AG04449 (cell line): ENCODE data around the gene ENAH.

Source experiments
- CTCF ChIA-PET: fragments of 350-600 bp; formaldehyde crosslinking; extraction: SDS; loops from one replicate; lab custom pipeline; 2021; ENCODE audit warnings: antibody characterized with exemption; lab: Yijun Ruan, JAX
- POLR2A ChIA-PET: fragments of 400-600, 350-600 bp; formaldehyde crosslinking; extraction: SDS; loops from one replicate; lab custom pipeline; 2020; ENCODE audit warnings: antibody characterized with exemption, inconsistent platforms; lab: Yijun Ruan, JAX
- DNase-seq: peaks from one replicate; pipeline ENCODE4 v3.0.0-alpha.2; 2010; ENCODE audit warnings: low read depth, low spot score
- H3K4me3 ChIP-seq: 2 replicates; pipeline ENCODE4 v1.5.1; 2011; ENCODE audit warnings: low read depth, mild to moderate bottlenecking, control low read depth, low read length
- TF ChIP-seq, protein P1 (sequence below): IDR thresholded peaks from one replicate; pipeline ENCODE4 v1.5.1; 2011; ENCODE audit warnings: mild to moderate bottlenecking, moderate library complexity, low read length, control low read depth, inconsistent platforms; ENCODE audit not compliant: insufficient read depth; ENCODE audit errors: missing control alignments

ENAH gene

DNA sequence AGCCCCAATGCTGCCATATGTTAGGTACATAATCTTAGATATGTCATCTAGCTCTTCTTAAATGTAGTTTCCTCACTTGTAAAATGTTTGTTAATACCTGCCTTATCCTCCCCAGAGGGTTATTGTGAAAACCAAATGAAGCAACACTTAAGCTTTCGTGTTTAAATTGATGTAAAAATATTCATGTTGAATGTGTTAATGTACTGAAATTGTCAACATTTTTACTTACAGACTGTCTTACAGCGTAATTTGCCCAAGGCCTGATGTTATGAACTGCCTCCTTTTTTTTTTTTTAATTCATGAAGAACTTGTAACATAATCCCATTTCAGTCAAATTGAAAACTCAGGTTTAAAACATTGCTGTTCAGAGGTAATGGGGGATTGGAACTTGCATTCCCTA lies 25.6 kb upstream of the ENAH start:
- ChIA-PET POLR2A (no interaction called here), CTCF (no interaction called here)
- no peak overlapping the region for H3K4me3 ChIP-seq
- TF ChIP-seq, protein P1, sequence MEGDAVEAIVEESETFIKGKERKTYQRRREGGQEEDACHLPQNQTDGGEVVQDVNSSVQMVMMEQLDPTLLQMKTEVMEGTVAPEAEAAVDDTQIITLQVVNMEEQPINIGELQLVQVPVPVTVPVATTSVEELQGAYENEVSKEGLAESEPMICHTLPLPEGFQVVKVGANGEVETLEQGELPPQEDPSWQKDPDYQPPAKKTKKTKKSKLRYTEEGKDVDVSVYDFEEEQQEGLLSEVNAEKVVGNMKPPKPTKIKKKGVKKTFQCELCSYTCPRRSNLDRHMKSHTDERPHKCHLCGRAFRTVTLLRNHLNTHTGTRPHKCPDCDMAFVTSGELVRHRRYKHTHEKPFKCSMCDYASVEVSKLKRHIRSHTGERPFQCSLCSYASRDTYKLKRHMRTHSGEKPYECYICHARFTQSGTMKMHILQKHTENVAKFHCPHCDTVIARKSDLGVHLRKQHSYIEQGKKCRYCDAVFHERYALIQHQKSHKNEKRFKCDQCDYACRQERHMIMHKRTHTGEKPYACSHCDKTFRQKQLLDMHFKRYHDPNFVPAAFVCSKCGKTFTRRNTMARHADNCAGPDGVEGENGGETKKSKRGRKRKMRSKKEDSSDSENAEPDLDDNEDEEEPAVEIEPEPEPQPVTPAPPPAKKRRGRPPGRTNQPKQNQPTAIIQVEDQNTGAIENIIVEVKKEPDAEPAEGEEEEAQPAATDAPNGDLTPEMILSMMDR, result no peak
- no peak for DNase-seq

GRCh38 chr1:225677350-225678124 lies 24.6 kb upstream of the ENAH start:
- ChIA-PET CTCF (interaction anchor here (1.0 kb wide), 1 partner anchor 14 kb away, joined by 4 read pairs; no protein-coding TSS in a partner anchor), POLR2A (no interaction called here)
- DNase-seq, result no peak
- H3K4me3 ChIP-seq, result no peak overlapping the region
- TF ChIP-seq, protein P1, result no peak

DNA sequence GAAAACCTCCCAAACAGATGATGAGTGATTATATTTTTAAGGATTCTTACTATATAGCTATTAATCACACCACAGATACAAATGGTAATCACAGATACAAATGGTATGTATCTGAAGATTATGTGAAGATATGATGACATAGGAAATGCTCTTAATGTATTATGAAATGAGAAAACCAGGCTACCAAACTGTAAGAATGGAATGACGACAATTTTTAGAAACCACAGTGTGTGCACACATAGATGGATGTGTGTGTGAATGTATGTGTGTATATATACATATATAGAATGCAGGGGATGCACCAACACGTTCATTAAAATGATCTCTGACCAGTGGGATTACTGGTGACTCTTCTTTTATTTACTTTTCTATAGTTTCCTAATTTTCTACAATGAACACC lies 21.5 kb upstream of the ENAH start:
- TF ChIP-seq, protein P1, result no peak
- DNase-seq, result no peak
- CTCF ChIA-PET, result no interaction called here
- H3K4me3 ChIP-seq, result no peak overlapping the region
- POLR2A ChIA-PET, result no interaction called here

DNA sequence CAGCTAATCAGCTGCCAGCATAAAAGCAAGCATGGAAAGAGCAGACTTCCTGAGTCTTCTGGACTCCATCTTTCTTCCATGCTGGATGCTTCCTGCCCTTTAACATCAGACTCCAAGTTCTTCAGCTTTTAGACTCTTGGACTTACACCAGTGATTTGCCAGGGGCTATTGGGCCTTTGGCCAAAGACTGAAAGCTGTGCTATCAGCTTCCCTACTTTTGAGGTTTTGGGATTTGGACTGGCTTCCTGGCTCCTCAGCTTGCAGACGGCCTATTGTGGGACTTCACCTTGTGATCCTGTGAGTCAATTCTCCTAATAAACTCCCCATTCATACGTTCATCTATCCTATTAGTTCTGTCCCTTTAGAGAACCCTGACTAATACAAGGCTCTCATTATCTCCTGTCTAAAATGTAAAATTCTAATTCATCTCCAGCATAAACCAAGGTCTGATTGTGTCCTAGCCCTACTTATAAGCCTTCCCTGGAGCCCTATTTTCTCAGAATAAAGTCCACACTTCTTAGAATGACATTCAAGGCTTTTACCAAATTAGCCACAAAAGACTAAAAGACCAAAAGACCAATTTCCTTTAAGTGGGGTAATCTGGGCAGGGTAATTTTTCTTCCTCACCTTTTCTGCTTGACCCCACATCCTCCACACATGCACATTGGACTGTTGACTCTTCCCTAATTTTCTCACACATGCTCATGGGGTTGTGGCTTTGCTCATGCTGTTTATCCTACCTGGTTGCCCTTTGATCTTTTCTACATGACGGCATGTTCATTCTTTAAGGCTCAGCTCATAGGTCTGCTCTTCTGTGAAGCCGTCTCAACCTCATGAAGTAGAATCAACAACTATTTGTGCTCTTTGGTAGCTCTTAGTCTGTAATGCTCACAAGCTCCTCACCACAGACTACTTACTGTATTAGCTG lies 18.1 kb upstream of the ENAH start:
- H3K4me3 ChIP-seq, result no peak overlapping the region
- DNase-seq, result no peak
- CTCF ChIA-PET, result interaction anchor here (0.7 kb wide), 1 partner anchor 9 kb away, joined by 3 read pairs; no protein-coding TSS in a partner anchor
- POLR2A ChIA-PET, result no interaction called here
- TF ChIP-seq, protein P1, result no peak

- ChIA-PET CTCF (interaction anchor here (1.3 kb wide), 1 partner anchor 98 kb away, joined by 3 read pairs; no protein-coding TSS in a partner anchor), POLR2A (no interaction called here)
- no peak overlapping the region for H3K4me3 ChIP-seq
- TF ChIP-seq, protein P1, result no peak
- no peak for DNase-seq
These were observed 17.4 kb upstream of the ENAH start for GRCh38 chr1:225670356-225670755.

- no peak for DNase-seq
- CTCF ChIA-PET, result interaction anchor here (0.9 to 1.3 kb wide), 2 partner anchors 10 to 182 kb away, joined by 3 to 4 read pairs; no protein-coding TSS in a partner anchor
- no peak overlapping the region for H3K4me3 ChIP-seq
- TF ChIP-seq, protein P1, result no peak
- POLR2A ChIA-PET, result no interaction called here
These were observed 15.3 kb upstream of the ENAH start for GRCh38 chr1:225668222-225668621.
